Stimulated activated naive CD8-positive, alpha-beta T cell treated with anti-CD3 and anti-CD28 coated beads, Interleukin-15, amount 100 ng/mL, for 72 hours (primary cell): Measurements from ENCODE around the gene EIF1.
A peak's percentile ranks its signal among the peaks of the same experiment; 100 is the strongest.

Experiments used
- ATAC-seq: fragments of 150-1000 bp; cut with Tn5 transposase; 2 replicates; pipeline ENCODE4 v1.10.0; 2021; ENCODE audit warnings: mild to moderate bottlenecking, moderate library complexity
- DNase-seq, 2 donors: peaks; one replicate each; pipeline ENCODE4 v3.0.0; 2021 to 2022
- H3K27ac Mint-ChIP-seq, 2 donors: one replicate each; pipeline ENCODE4 v1.8.0; 2022; ENCODE audit warnings: mild to moderate bottlenecking in 2 of 2, mixed read lengths in 2 of 2, moderate library complexity in 2 of 2
- H3K27me3 Mint-ChIP-seq: one replicate; pipeline ENCODE4 v1.8.0; 2022; ENCODE audit warnings: mixed read lengths
- H3K4me1 Mint-ChIP-seq: one replicate; pipeline ENCODE4 v1.8.0; 2022; ENCODE audit warnings: mild to moderate bottlenecking, mixed read lengths
- H3K4me3 Mint-ChIP-seq, 2 donors: one replicate each; pipeline ENCODE4 v1.8.0; 2022; ENCODE audit warnings: mild to moderate bottlenecking in 2 of 2, mixed read lengths in 2 of 2, moderate library complexity in 1 of 2
- H3K9me3 Mint-ChIP-seq, 2 donors: one replicate each; pipeline ENCODE4 v1.8.0; 2022; ENCODE audit warnings: mixed read lengths in 2 of 2

The EIF1 gene

DNA sequence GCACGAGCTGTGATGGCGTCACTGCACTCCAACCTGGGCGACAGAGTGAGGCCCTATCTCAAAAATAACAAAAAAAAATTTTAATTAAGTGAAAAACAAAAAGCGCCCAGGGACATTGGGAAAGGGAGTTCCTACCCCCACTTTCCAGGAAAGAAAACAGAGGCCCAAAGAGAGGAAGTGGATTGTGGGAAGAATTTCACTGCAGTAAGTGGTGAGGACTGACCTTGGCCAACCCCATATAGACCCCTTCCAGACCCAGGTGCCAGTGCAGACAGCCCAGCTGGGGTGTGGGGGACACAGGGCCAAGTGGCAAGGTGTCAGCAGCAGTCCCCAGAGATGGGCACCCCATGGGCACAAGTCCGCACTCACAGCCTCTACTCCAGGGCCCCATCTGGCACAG is 35.3 kb upstream of the EIF1 start:
- H3K9me3 Mint-ChIP-seq: no peaks in the 10 kb centered on the region
- H3K27ac Mint-ChIP-seq: no peak overlapping the region
- H3K27me3 Mint-ChIP-seq: peaks cover 6% of the 10 kb centered on the region
- no peak for ATAC-seq
- H3K4me1 Mint-ChIP-seq: peaks cover 12% of the 10 kb centered on the region
- no peak overlapping the region for H3K4me3 Mint-ChIP-seq
- no peak for DNase-seq

GRCh38 chr17:41653892-41654677 is 34.6 kb upstream of the EIF1 start:
- Mint-ChIP-seq H3K4me1 (peaks cover 8% of the 10 kb centered on the region), H3K4me3 (no peak overlapping the region), H3K27me3 (peaks cover 6% of the 10 kb centered on the region), H3K27ac (no peak overlapping the region), H3K9me3 (no peaks in the 10 kb centered on the region)
- no peak for DNase-seq
- no peak for ATAC-seq

- Mint-ChIP-seq H3K27me3 (peaks cover 6% of the 10 kb centered on the region), H3K9me3 (no peaks in the 10 kb centered on the region), H3K4me1 (peaks cover 8% of the 10 kb centered on the region), H3K27ac (no peak overlapping the region), H3K4me3 (no peak overlapping the region)
- DNase-seq: no peak
- no peak for ATAC-seq
Observed at GRCh38 chr17:41654678-41655607, 33.7 kb upstream of the EIF1 start.

DNA sequence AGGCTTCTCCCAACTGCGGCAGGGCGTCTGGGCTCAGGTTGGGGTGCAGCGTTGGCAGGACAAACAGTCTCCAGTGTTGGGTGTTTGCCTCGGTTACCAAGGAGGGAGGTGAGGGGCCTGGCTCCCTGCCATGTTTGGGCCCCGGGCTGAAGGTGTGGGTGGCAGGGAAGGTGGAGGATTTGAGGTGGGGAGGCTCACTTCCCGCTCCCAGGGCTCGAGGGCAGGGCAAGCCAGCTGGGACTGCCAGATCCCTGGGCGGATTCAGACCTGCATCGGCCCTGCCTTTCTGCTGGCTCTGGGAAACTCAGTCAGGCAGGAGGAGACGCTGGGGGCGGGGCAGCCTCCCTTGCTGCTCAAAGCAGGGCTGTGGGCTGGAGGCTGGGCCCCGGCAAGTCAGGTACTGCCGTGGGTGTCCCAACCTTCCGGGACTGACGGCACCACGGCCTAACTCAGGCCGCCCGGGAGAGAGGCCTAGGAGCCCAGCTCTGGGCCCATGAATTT is 33.0 kb upstream of the EIF1 start:
- Mint-ChIP-seq H3K4me1 (peaks cover 8% of the 10 kb centered on the region), H3K9me3 (no peaks in the 10 kb centered on the region), H3K27me3 (peaks cover 6% of the 10 kb centered on the region), H3K27ac (no peak overlapping the region), H3K4me3 (no peak overlapping the region)
- ATAC-seq (no peak), DNase-seq (no peak)

- no peak for ATAC-seq
- no peak for DNase-seq
- Mint-ChIP-seq H3K4me3 (no peak overlapping the region), H3K27ac (peak overlapping the region in 1 of 2 donors; percentile 79), H3K27me3 (peaks cover 6% of the 10 kb centered on the region), H3K4me1 (peaks cover 8% of the 10 kb centered on the region), H3K9me3 (no peaks in the 10 kb centered on the region)
Observed at GRCh38 chr17:41656249-41657023, 32.2 kb upstream of the EIF1 start.

GRCh38 chr17:41657176-41657754 is 31.4 kb upstream of the EIF1 start:
- H3K27me3 Mint-ChIP-seq: peaks cover 6% of the 10 kb centered on the region
- no peak overlapping the region for H3K27ac Mint-ChIP-seq
- H3K9me3 Mint-ChIP-seq: no peaks in the 10 kb centered on the region
- H3K4me3 Mint-ChIP-seq: no peak overlapping the region
- ATAC-seq (no peak), DNase-seq (no peak)
- H3K4me1 Mint-ChIP-seq: peaks cover 8% of the 10 kb centered on the region

- Mint-ChIP-seq H3K27ac (no peak overlapping the region), H3K27me3 (peaks cover 6% of the 10 kb centered on the region), H3K4me1 (peaks cover 11% of the 10 kb centered on the region), H3K4me3 (no peak overlapping the region), H3K9me3 (no peaks in the 10 kb centered on the region)
- DNase-seq (no peak), ATAC-seq (no peak)
Observed at GRCh38 chr17:41657936-41658335, 30.7 kb upstream of the EIF1 start.

DNA sequence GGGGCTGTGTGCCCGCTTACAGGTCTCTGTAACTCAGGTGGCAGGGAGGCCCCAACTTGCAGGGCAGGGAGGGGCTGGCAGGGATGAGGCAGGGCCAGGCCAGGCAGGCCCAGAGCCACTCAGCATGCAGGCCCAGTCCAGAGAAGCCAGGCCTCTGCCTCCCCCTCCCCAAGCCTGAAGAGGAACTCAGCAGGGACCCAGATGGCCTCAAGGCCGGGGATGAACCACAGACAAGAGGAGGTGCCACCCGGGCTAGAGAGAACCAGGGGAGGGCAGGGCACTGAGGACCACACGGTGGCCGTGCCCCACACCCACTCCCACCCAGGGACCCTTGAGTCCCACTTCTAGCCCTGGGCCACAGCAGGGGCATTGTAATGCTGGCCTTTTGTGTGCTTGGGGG is 29.8 kb upstream of the EIF1 start:
- ATAC-seq (no peak), DNase-seq (no peak)
- Mint-ChIP-seq H3K4me1 (peaks cover 19% of the 10 kb centered on the region), H3K27ac (no peak overlapping the region), H3K27me3 (peaks cover 6% of the 10 kb centered on the region), H3K9me3 (no peaks in the 10 kb centered on the region), H3K4me3 (no peak overlapping the region)

- Mint-ChIP-seq H3K27ac (no peak overlapping the region), H3K27me3 (peaks cover 6% of the 10 kb centered on the region), H3K4me3 (no peak overlapping the region), H3K4me1 (peaks cover 23% of the 10 kb centered on the region), H3K9me3 (no peaks in the 10 kb centered on the region)
- ATAC-seq (no peak), DNase-seq (no peak)
Observed at GRCh38 chr17:41659427-41660212, 29.1 kb upstream of the EIF1 start.

DNA sequence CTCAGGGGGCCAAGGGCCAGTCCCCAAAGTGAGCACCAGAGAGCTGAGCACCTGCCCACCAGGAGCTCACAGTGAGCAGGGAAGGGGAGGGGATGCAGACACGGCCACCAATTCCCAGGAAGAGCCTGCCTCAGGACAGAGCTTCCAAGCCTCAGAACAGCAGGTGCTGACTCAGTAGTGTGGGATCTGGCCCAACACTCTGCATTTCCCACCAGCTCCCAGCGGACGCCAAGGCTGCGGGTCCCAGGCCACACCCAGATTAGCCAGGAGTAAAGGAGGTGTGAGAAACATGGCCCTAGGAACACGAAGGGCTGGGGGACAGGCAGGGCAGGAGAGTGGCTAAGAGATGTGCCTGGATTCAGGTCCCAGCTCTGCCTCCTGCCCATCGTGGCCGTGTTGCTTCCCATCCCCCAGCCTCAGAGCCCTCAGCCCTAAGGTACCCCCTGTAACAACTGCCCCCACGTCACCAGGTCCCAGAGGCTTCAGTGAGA is 28.4 kb upstream of the EIF1 start:
- H3K27ac Mint-ChIP-seq: no peak overlapping the region
- H3K9me3 Mint-ChIP-seq: no peaks in the 10 kb centered on the region
- no peak for DNase-seq
- H3K4me3 Mint-ChIP-seq: no peak overlapping the region
- ATAC-seq: no peak
- peaks cover 6% of the 10 kb centered on the region for H3K27me3 Mint-ChIP-seq
- H3K4me1 Mint-ChIP-seq: peaks cover 29% of the 10 kb centered on the region

- H3K4me1 Mint-ChIP-seq: peaks cover 49% of the 10 kb centered on the region
- H3K9me3 Mint-ChIP-seq: no peaks in the 10 kb centered on the region
- no peak overlapping the region for H3K4me3 Mint-ChIP-seq
- H3K27ac Mint-ChIP-seq: no peak overlapping the region
- ATAC-seq: no peak
- no peak for DNase-seq
- no peaks in the 10 kb centered on the region for H3K27me3 Mint-ChIP-seq
Observed at GRCh38 chr17:41663451-41664171, 25.1 kb upstream of the EIF1 start.

DNA sequence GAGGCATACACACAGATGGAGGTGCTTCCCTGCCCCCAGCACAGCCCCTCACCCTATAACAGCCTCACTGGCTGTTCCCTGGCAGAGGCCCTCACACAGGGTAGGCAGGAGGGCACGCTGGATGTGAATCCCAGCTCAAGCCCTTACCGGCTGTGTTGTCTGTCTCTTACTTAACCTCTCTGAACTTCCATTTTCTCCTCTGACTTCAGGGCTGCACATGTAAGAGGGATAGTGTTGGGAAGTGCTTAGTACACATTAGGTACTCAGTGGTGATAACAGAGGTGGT is 24.6 kb upstream of the EIF1 start:
- ATAC-seq (no peak), DNase-seq (no peak)
- Mint-ChIP-seq H3K4me3 (no peak overlapping the region), H3K9me3 (no peaks in the 10 kb centered on the region), H3K27me3 (no peaks in the 10 kb centered on the region), H3K27ac (no peak overlapping the region), H3K4me1 (peaks cover 54% of the 10 kb centered on the region)

DNA sequence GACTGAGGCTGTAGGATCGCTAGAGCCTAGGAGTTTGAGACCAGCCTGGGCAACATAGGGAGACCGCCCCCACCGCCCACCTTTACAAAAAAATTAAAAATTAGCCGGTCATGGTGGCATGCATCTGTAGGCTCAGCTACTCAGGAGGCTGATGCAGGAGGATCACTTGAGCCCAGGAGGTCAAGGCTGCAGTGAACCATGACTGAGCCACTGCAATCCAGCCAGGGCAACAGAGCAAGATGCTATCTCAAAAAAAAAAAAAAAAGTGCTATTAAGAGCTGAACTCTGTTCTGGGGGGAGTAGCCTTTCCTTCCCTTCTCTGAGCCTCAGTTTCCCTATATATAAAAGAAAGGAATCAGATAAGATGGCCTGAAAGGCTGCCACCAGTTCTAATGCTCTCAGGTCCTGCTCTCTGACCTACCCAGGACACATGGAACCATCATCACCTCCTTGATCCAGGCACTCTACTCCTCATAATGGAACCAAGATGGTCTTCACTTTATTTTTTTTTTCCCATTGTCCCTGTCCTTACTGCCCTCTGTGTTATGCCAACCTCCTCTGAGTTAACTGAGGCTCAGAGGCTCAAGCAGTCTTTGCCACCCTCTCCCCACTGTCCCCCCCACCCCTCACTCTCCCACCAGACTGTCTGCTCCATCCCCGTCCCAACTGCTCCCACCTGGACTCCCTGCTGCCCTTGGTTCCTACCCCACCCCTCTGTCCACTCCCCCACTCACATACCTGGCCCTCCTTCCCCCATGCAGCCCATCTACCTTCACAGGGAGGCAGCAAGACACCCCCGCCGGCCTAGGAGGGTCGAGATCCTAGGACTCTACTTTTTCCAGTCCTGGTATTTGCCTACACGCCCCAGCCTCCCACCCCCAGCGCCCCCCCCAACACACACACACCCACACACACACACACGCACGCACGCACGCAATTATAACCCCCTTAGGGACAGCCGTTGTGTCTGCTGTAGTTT is 23.8 kb upstream of the EIF1 start:
- H3K4me3 Mint-ChIP-seq: peak overlapping the region; percentile 82
- peaks cover 62% of the 10 kb centered on the region for H3K4me1 Mint-ChIP-seq
- DNase-seq (no peak), ATAC-seq (no peak)
- H3K9me3 Mint-ChIP-seq: no peaks in the 10 kb centered on the region
- no peaks in the 10 kb centered on the region for H3K27me3 Mint-ChIP-seq
- H3K27ac Mint-ChIP-seq: peak overlapping the region; percentile 92 to 97
